Neural cell (in vitro differentiated cells): ENCODE measurements around the gene RASA4B. TPM values are rescaled to one million over a fixed set of nuclear protein-coding genes. Genes with fewer than 3 reads are reported as not detected.

Experiments used
- H2AFZ ChIP-seq: fragments of 200-600, 300-800 bp; sonication (generic), shearing (Covaris generic); 2 replicates; pipeline ENCODE4 v1.6.0; 2014; ENCODE audit warnings: low read depth, mild to moderate bottlenecking, antibody characterized with exemption, low read length, moderate library complexity
- H3F3A ChIP-seq: fragments of 200-600 bp; shearing (Covaris generic); 2 replicates; pipeline ENCODE4 v1.6.1; 2016; ENCODE audit warnings: mild to moderate bottlenecking, moderate library complexity, mixed read lengths, antibody characterized with exemption, low read length; ENCODE audit not compliant: insufficient read depth, poor library complexity, severe bottlenecking
- H3K27ac ChIP-seq: fragments of 200-600, 300-800 bp; sonication (generic), shearing (Covaris generic); 2 replicates; pipeline ENCODE4 v1.5.1; 2014; ENCODE audit warnings: mild to moderate bottlenecking, low read length, moderate library complexity
- H3K27me3 ChIP-seq: fragments of 300-800, 200-600 bp; sonication (generic), shearing (Covaris generic); 2 replicates; pipeline ENCODE4 v1.6.0; 2014; ENCODE audit warnings: mild to moderate bottlenecking, low read depth, low read length, moderate library complexity; ENCODE audit not compliant: insufficient read depth
- H3K36me3 ChIP-seq: fragments of 300-800, 200-600 bp; sonication (generic), shearing (Covaris generic); 2 replicates; pipeline ENCODE4 v1.5.1; 2014; ENCODE audit warnings: mild to moderate bottlenecking, antibody characterized with exemption, low read length, moderate library complexity; ENCODE audit not compliant: insufficient read depth
- H3K4me2 ChIP-seq: fragments of 300-800, 200-600 bp; sonication (generic), shearing (Covaris generic); 2 replicates; pipeline ENCODE4 v1.6.0; 2014; ENCODE audit warnings: mild to moderate bottlenecking, low read length
- H3K4me3 ChIP-seq: fragments of 300-800, 200-600 bp; sonication (generic), shearing (Covaris generic); 2 replicates; pipeline ENCODE4 v1.5.1; 2014; ENCODE audit warnings: mild to moderate bottlenecking, low read length, moderate library complexity
- H3K79me2 ChIP-seq: fragments of 200-600 bp; shearing (Covaris generic); replicated peaks from 2 replicates; pipeline ENCODE4 v1.6.0; 2014; ENCODE audit warnings: mild to moderate bottlenecking, low read length, moderate library complexity; ENCODE audit not compliant: insufficient read depth
- H3K9ac ChIP-seq: fragments of 300-800, 200-600 bp; sonication (generic), shearing (Covaris generic); 2 replicates; pipeline ENCODE4 v1.6.1; 2016; ENCODE audit warnings: mild to moderate bottlenecking, low read length, mixed read lengths
- H3K9me2 ChIP-seq: fragments of 200-600 bp; shearing (Covaris generic); 2 replicates; pipeline ENCODE4 v1.6.1; 2016; ENCODE audit warnings: mild to moderate bottlenecking, low read length, mixed read lengths; ENCODE audit not compliant: insufficient read depth
- H3K9me3 ChIP-seq: fragments of 200-600, 300-800 bp; sonication (generic), shearing (Covaris generic); 2 replicates; pipeline ENCODE4 v1.6.1; 2016; ENCODE audit warnings: mild to moderate bottlenecking, mixed run types, low read length, moderate library complexity, mixed read lengths
- H4K20me1 ChIP-seq: fragments of 200-600 bp; shearing (Covaris generic); 2 replicates; pipeline ENCODE4 v1.6.1; 2016; ENCODE audit warnings: mild to moderate bottlenecking, mixed run types; ENCODE audit not compliant: insufficient read depth
- CTCF ChIP-seq: fragments of 450-650 bp; IDR thresholded peaks from 2 replicates; pipeline ENCODE4 v1.5.1; 2014; ENCODE audit warnings: antibody characterized with exemption, mild to moderate bottlenecking, moderate library complexity; ENCODE audit not compliant: poor library complexity, severe bottlenecking
- EP300 ChIP-seq: fragments of 450-650 bp; conservative IDR thresholded peaks from 2 replicates; pipeline ENCODE4 v1.6.1; 2014; ENCODE audit warnings: antibody characterized with exemption, mild to moderate bottlenecking, moderate library complexity; ENCODE audit not compliant: poor library complexity, severe bottlenecking
- EZH2 ChIP-seq: fragments of 200-600, 300-800 bp; shearing (Covaris generic), sonication (generic); IDR thresholded peaks from 2 replicates; pipeline ENCODE4 v1.6.1; 2014; ENCODE audit warnings: antibody characterized with exemption, low read length, borderline replicate concordance, mild to moderate bottlenecking; ENCODE audit not compliant: insufficient read depth, poor library complexity, severe bottlenecking
- MXI1 ChIP-seq: fragments of 450-650 bp; conservative IDR thresholded peaks from 2 replicates; pipeline ENCODE4 v1.6.1; 2014; ENCODE audit warnings: antibody characterized with exemption, mild to moderate bottlenecking; ENCODE audit not compliant: poor library complexity, severe bottlenecking
- POLR2AphosphoS5 ChIP-seq: IDR thresholded peaks from 2 replicates; pipeline ENCODE4 v1.6.1; 2012
- RAD21 ChIP-seq: fragments of 450-650 bp; conservative IDR thresholded peaks from 2 replicates; pipeline ENCODE4 v1.6.1; 2014; ENCODE audit warnings: antibody characterized with exemption, mild to moderate bottlenecking, moderate library complexity
- REST ChIP-seq: IDR thresholded peaks from 2 replicates; pipeline ENCODE4 v1.6.1; 2012; ENCODE audit warnings: borderline replicate concordance
- SMC3 ChIP-seq: fragments of 450-650 bp; conservative IDR thresholded peaks from 2 replicates; pipeline ENCODE4 v1.6.1; 2014; ENCODE audit warnings: antibody characterized with exemption, mild to moderate bottlenecking, moderate library complexity; ENCODE audit not compliant: poor library complexity
- TAF1 ChIP-seq: IDR thresholded peaks from 2 replicates; pipeline ENCODE4 v1.6.1; 2012; ENCODE audit warnings: low read depth
- polyA plus RNA-seq: library from polyadenylated mRNA; depleted of rRNA; stranded (reverse); fragments of >200 nt; gene quantifications from 2 replicates; pipeline ENCODE4 v1.2.3, GENCODE V29; 2014

Gene RASA4B
- polyA plus RNA-seq, 1 donor from 2014 or later: 31.9 TPM

- Histone ChIP-seq H2AFZ (no peak overlapping the region), H3F3A (no peaks in the 10 kb centered on the region), H3K27ac (no peak overlapping the region), H3K9me2 (no peaks in the 10 kb centered on the region), H3K36me3 (no peaks in the 10 kb centered on the region), H3K79me2 (no peaks in the 10 kb centered on the region), H4K20me1 (no peaks in the 10 kb centered on the region), H3K9ac (no peak overlapping the region), H3K4me2 (no peak overlapping the region), H3K4me3 (no peak overlapping the region), H3K27me3 (no peaks in the 10 kb centered on the region), H3K9me3 (no peaks in the 10 kb centered on the region)
- TF ChIP-seq SMC3 (no peak), RAD21 (no peak), TAF1 (no peak), MXI1 (no peak), POLR2AphosphoS5 (no peak), REST (no peak), CTCF (no peak), EZH2 (no peak), EP300 (no peak)
Observed at GRCh38 chr7:102454468-102454867, 63.1 kb downstream of the RASA4B start.

GRCh38 chr7:102453319-102453718 lies 64.3 kb downstream of the RASA4B start:
- Histone ChIP-seq H3F3A (no peaks in the 10 kb centered on the region), H3K27me3 (no peaks in the 10 kb centered on the region), H3K9me3 (no peaks in the 10 kb centered on the region), H2AFZ (no peak overlapping the region), H3K36me3 (no peaks in the 10 kb centered on the region), H3K9ac (no peak overlapping the region), H3K4me3 (no peak overlapping the region), H4K20me1 (no peaks in the 10 kb centered on the region), H3K9me2 (no peaks in the 10 kb centered on the region), H3K27ac (no peak overlapping the region), H3K4me2 (no peak overlapping the region), H3K79me2 (no peaks in the 10 kb centered on the region)
- TF ChIP-seq TAF1: no peak
- no peak for TF ChIP-seq RAD21

- Histone ChIP-seq H3K9me2 (no peaks in the 10 kb centered on the region), H3K9ac (no peak overlapping the region), H3K4me3 (no peak overlapping the region), H2AFZ (no peak overlapping the region), H4K20me1 (no peaks in the 10 kb centered on the region), H3K79me2 (no peaks in the 10 kb centered on the region), H3K27me3 (no peaks in the 10 kb centered on the region), H3F3A (no peaks in the 10 kb centered on the region), H3K9me3 (no peaks in the 10 kb centered on the region), H3K4me2 (no peak overlapping the region), H3K36me3 (no peaks in the 10 kb centered on the region), H3K27ac (no peak overlapping the region)
- TF ChIP-seq REST (no peak), CTCF (no peak), EZH2 (no peak), MXI1 (no peak), RAD21 (no peak), TAF1 (no peak), EP300 (no peak), SMC3 (no peak), POLR2AphosphoS5 (no peak)
Observed at GRCh38 chr7:102452451-102452850, 65.1 kb downstream of the RASA4B start.
